Tibial artery (tissue), 4 donors: ENCODE data around the gene OAF.
A peak's percentile ranks its signal among the peaks of the same experiment; 100 is the strongest.

Source experiments
- DNase-seq, 2 donors: peaks; one replicate each; pipeline ENCODE4 v3.0.0-alpha.2; 2019
- H3K27ac ChIP-seq, 2 donors: fragments of 200-600 bp; sonication (generic) in 1 of 2; 1 replicate in 1 of 2; 2 replicates in 1 of 2; pipeline ENCODE4 v1.5.1; 2018 to 2019; ENCODE audit warnings: mild to moderate bottlenecking in 1 of 2
- H3K27me3 ChIP-seq, 2 donors: fragments of 200-600 bp; sonication (generic) in 1 of 2; one replicate each; pipeline versions ENCODE4 v1.5.1 to v1.6.0; 2016 to 2019
- H3K36me3 ChIP-seq, 3 donors: fragments of 200-600 bp; sonication (generic) in 2 of 3; one replicate each; pipeline ENCODE4 v1.5.1; 2016 to 2019; ENCODE audit warnings: mild to moderate bottlenecking in 2 of 3
- H3K4me1 ChIP-seq, 4 donors: fragments of 200-600 bp; sonication (generic) in 2 of 4; 1 replicate in 3 of 4; 2 replicates in 1 of 4; pipeline ENCODE4 v1.5.1; 2016 to 2019
- H3K4me3 ChIP-seq, 2 donors: fragments of 200-600 bp; sonication (generic) in 1 of 2; 1 replicate in 1 of 2; 2 replicates in 1 of 2; pipeline ENCODE4 v1.5.1; 2018 to 2019; ENCODE audit warnings: mild to moderate bottlenecking in 2 of 2
- H3K9me3 ChIP-seq, 3 donors: fragments of 200-600 bp; sonication (generic) in 1 of 3; one replicate each; pipeline ENCODE4 v1.5.1; 2016 to 2019
- intact Hi-C: fragments of 100-400 bp; cut with DNase I; formaldehyde crosslinking; loops from one replicate; pipeline ENCODE4 v1.15.0; 2023; ENCODE audit warnings: low total_unique reads
- TF ChIP-seq, protein P1 (sequence below), 2 experiments: fragments of 200-600 bp in 1 of 2; fragments of 450-650 bp in 1 of 2; IDR thresholded peaks; one replicate each; pipeline ENCODE4 v1.5.1; 2017 to 2019; ENCODE audit warnings: antibody characterized with exemption in 2 of 2, mild to moderate bottlenecking in 1 of 2, moderate library complexity in 1 of 2

Gene OAF

DNA sequence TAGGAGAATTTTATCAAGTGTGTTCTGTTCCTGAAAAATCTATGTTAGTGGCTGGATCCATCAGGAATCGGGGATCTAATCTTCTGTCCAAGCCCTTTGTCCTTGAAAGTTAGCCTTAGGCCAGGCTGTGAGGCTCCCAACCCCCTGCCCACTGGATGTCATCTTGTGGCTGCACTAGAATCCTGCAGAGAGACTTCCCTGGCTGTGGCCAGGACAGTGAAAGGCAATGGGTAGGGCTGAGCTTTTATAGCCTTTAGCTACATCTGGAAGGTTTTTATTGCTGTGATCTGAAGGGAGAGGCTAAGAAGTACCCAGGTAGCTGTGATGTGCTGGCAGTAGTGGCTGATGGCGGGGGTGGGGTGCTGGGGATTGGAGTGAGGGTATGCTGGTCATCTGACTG lies 2.1 kb downstream of the OAF start:
- Histone ChIP-seq H3K27me3 (peaks cover 0 to 4% of the 10 kb centered on the region in 2 donors), H3K36me3 (no peaks in the 10 kb centered on the region), H3K4me1 (peaks cover 0 to 28% (median 19%) of the 10 kb centered on the region in 4 donors), H3K4me3 (peak overlapping the region in 1 of 2 donors; percentile 77), H3K9me3 (no peaks in the 10 kb centered on the region), H3K27ac (no peak overlapping the region)
- intact Hi-C loops: no loop called here
- DNase-seq: no peak
- TF ChIP-seq, protein P1, sequence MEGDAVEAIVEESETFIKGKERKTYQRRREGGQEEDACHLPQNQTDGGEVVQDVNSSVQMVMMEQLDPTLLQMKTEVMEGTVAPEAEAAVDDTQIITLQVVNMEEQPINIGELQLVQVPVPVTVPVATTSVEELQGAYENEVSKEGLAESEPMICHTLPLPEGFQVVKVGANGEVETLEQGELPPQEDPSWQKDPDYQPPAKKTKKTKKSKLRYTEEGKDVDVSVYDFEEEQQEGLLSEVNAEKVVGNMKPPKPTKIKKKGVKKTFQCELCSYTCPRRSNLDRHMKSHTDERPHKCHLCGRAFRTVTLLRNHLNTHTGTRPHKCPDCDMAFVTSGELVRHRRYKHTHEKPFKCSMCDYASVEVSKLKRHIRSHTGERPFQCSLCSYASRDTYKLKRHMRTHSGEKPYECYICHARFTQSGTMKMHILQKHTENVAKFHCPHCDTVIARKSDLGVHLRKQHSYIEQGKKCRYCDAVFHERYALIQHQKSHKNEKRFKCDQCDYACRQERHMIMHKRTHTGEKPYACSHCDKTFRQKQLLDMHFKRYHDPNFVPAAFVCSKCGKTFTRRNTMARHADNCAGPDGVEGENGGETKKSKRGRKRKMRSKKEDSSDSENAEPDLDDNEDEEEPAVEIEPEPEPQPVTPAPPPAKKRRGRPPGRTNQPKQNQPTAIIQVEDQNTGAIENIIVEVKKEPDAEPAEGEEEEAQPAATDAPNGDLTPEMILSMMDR (IDR thresholded peaks at IDR 0.05): no peak

DNA sequence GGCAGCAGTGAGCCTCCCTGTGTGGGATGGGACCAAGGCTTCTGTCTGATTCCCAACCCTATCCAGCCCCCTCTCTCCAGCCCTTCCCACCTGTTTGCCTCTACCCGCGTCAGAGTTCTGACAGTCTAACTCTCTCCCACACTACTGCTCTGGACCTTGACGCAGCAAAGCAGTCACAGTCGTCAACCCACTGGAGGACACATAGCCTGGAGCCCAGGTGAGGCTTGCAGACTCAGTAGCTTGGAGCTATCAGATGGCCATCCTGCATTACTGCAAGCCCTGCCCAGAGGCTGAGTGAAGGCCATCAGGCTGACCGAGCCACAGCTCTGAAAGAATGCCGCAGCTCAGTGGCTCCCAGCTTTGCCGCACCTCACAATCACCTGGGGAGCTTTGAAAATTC lies 3.7 kb downstream of the OAF start:
- Histone ChIP-seq H3K9me3 (no peaks in the 10 kb centered on the region), H3K27me3 (no peaks in the 10 kb centered on the region), H3K36me3 (no peaks in the 10 kb centered on the region), H3K4me1 (peaks cover 0 to 42% (median 28%) of the 10 kb centered on the region in 4 donors), H3K27ac (no peak overlapping the region), H3K4me3 (no peak overlapping the region)
- TF ChIP-seq, protein P1 (IDR thresholded peaks at IDR 0.05): no peak
- DNase-seq: no peak
- intact Hi-C loops: no loop called here

DNA sequence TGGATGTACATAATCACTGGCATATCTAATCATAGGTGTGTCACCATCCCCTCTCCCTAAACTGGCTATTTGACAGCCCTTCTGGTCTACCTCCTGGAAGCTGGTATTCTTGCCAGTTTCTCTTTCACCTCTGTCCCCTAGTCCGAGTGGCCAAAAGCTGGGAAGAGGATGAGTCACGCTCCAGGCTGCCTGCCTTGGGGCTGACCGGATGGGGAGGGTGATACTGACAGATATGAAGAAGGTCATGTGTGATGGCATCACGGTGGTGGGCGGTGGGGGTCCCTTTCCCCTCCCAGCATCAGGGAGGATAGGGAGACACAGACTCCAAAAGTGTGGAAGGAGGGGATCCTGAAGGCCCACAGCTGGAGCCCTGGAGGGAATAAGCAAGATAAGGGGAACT lies 4.8 kb downstream of the OAF start:
- TF ChIP-seq, protein P1 (IDR thresholded peaks at IDR 0.05): no peak
- intact Hi-C loops: no loop called here

GRCh38 chr11:120216426-120217102 lies 5.7 kb downstream of the OAF start:
- TF ChIP-seq, protein P1 (IDR thresholded peaks at IDR 0.05): no peak
- no peak for DNase-seq

More for the DNA sequence above, 4.8 kb downstream of the OAF start:
- H3K4me3 ChIP-seq: no peak overlapping the region
- H3K27ac ChIP-seq: no peak overlapping the region
- no peaks in the 10 kb centered on the region for H3K36me3 ChIP-seq
- no peaks in the 10 kb centered on the region for H3K9me3 ChIP-seq
- DNase-seq: peak in 1 of 2 donors; percentile 61
- peaks cover 0 to 32% (median 20%) of the 10 kb centered on the region in 4 donors for H3K4me1 ChIP-seq
- no peaks in the 10 kb centered on the region for H3K27me3 ChIP-seq

GRCh38 chr11:120217526-120217925 lies 6.7 kb downstream of the OAF start:
- H3K4me3 ChIP-seq: no peak overlapping the region
- peaks cover 0 to 23% (median 15%) of the 10 kb centered on the region in 4 donors for H3K4me1 ChIP-seq
- no peak overlapping the region for H3K27ac ChIP-seq
- H3K36me3 ChIP-seq: no peaks in the 10 kb centered on the region
- DNase-seq: no peak
- no peaks in the 10 kb centered on the region for H3K9me3 ChIP-seq
- TF ChIP-seq, protein P1 (IDR thresholded peaks at IDR 0.05): no peak
- intact Hi-C loops: no loop called here
- no peaks in the 10 kb centered on the region for H3K27me3 ChIP-seq

More at GRCh38 chr11:120216426-120217102, 5.7 kb downstream of the OAF start:
- Histone ChIP-seq H3K4me1 (peaks cover 0 to 26% (median 18%) of the 10 kb centered on the region in 4 donors), H3K36me3 (no peaks in the 10 kb centered on the region), H3K9me3 (no peaks in the 10 kb centered on the region), H3K27ac (no peak overlapping the region), H3K27me3 (no peaks in the 10 kb centered on the region), H3K4me3 (no peak overlapping the region)
- intact Hi-C loops: no loop called here
